NT2/D1 (cell line): ENCODE data around the gene TOM1L2.

Experiments
- SUZ12 ChIP-seq: IDR thresholded peaks from 2 replicates; pipeline ENCODE4 v1.6.1; 2011; ENCODE audit not compliant: insufficient read length, insufficient read depth; ENCODE audit errors: extremely low read depth
- YY1 ChIP-seq: IDR thresholded peaks from 2 replicates; pipeline ENCODE4 v1.6.1; 2011; ENCODE audit not compliant: insufficient read length, insufficient read depth
- ZNF274 ChIP-seq: IDR thresholded peaks from 2 replicates; pipeline ENCODE4 v1.6.1; 2011; ENCODE audit warnings: mild to moderate bottlenecking, low read depth, low read length

GRCh38 chr17:17983376-17983775 is 11.2 kb upstream of the TOM1L2 start:
- TF ChIP-seq ZNF274 (no peak), SUZ12 (no peak), YY1 (no peak)
